Measurements from ENCODE around the gene RPGRIP1.

- TF ChIP-seq, protein P1, sequence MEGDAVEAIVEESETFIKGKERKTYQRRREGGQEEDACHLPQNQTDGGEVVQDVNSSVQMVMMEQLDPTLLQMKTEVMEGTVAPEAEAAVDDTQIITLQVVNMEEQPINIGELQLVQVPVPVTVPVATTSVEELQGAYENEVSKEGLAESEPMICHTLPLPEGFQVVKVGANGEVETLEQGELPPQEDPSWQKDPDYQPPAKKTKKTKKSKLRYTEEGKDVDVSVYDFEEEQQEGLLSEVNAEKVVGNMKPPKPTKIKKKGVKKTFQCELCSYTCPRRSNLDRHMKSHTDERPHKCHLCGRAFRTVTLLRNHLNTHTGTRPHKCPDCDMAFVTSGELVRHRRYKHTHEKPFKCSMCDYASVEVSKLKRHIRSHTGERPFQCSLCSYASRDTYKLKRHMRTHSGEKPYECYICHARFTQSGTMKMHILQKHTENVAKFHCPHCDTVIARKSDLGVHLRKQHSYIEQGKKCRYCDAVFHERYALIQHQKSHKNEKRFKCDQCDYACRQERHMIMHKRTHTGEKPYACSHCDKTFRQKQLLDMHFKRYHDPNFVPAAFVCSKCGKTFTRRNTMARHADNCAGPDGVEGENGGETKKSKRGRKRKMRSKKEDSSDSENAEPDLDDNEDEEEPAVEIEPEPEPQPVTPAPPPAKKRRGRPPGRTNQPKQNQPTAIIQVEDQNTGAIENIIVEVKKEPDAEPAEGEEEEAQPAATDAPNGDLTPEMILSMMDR (IDR thresholded peaks at IDR 0.05) = no peak
- no peak for TF ChIP-seq POLR2A (IDR thresholded peaks at IDR 0.05)
Observed at GRCh38 chr14:21308132-21308478, 28.2 kb downstream of the RPGRIP1 start.

All from uterus (tissue), 2 donors.